Measurements from ENCODE around the gene PIP4K2A.
"Not testable (repeated sequence)": the region's sequence is repeated elsewhere in the genome, so short reads cannot be mapped to it uniquely, and the experiment has no call there.

PIP4K2A gene

DNA sequence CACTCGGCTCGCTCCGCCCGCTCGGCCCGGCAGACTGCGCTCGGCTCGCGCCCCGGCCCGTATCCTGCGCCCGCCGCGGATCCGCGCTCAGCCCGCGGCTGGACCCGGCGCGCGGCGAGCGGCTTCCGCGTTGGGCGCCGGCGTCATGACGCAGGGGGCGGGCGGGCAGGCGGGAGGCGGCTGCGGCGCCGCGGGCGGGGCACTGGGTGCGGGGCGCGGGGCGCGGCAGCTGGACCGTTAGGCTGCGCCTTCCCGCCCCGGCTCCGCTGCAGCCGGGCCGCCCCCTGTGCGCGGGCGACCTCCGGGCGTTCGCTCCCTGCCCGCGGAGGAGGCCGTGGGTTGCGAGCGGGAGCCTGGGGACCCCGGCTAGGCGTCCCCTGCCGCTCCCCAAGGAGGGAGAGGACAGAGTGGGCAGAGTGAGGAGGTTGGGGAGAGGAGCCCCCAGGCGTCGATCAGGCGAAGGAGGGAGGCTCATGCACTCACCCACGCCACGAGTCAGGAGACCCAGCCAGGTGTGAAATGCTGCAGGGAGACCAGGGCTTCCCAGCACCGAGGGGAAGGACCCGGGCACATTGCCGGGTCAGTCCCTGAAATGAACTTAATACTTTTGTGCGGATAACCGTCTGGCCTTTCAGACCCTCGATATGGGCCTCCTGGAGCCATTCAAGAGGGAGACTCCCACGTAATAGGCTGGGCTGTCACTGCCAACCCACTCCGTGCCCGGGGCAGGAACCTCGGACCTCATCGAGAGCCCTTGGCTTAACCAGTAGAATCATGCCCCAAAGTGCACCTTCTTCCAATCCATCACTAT, at the start of gene PIP4K2A:
TSS of gene PIP4K2A (minus strand) at position 100 of the 811 bp plus-strand sequence. CDS start 252 bp downstream, outside the sequence.
- DNase-seq, result peak; percentile 84

- no peak for DNase-seq
Observed at GRCh38 chr10:22761569-22762220, 47.3 kb upstream of the PIP4K2A start.

- DNase-seq, result no peak
Observed at GRCh38 chr10:22760025-22760424, 45.6 kb upstream of the PIP4K2A start.

DNA sequence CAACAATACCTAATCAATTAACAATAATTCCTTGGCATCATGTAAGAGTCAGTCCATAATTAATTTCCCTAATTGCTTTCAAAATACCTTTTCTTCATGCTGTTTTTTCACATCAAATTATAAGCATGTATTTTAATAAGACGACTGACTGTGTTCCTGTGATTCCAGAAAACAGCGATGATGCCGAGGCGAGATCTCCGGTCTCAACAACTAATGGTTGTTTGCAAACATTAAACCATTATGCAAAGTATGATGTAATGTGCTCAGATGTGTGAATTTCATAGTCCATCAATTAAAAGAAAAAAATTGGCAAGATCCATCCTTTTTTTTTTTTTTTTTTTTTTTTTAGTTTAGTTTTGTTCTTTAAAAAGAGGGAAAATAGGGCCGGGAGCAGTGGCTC, 44.5 kb upstream of the PIP4K2A start:
- no peak for DNase-seq

- DNase-seq, result no peak
Observed at GRCh38 chr10:22754296-22754695, 39.9 kb upstream of the PIP4K2A start.

- DNase-seq, result no peak
Observed at GRCh38 chr10:22753786-22754185, 39.4 kb upstream of the PIP4K2A start.

GRCh38 chr10:22752272-22752889, 38.0 kb upstream of the PIP4K2A start:
- no peak for DNase-seq

DNA sequence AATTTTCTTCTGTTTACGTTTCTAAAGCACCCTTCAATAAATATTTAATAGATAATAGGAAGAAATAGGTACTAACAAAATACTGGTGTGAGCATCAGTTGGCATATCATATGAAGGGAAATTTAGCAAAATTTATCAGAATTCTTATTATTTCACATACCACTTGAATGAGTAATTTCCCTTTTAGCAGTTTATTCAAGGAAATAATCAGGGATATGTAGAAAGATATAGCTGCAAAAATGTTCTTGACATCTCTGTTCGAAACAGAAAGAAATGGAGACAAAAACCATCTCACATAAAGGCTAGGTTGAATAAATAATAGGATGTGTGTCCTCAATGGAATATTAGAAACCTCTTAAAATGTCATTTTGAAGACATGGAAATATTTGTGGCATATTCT, 35.8 kb upstream of the PIP4K2A start:
- no peak for DNase-seq

- not testable (repeated sequence) for DNase-seq
Observed at GRCh38 chr10:22744858-22745257, 30.5 kb upstream of the PIP4K2A start.

- no peak for DNase-seq
Observed at GRCh38 chr10:22742678-22743077, 28.3 kb upstream of the PIP4K2A start.

DNA sequence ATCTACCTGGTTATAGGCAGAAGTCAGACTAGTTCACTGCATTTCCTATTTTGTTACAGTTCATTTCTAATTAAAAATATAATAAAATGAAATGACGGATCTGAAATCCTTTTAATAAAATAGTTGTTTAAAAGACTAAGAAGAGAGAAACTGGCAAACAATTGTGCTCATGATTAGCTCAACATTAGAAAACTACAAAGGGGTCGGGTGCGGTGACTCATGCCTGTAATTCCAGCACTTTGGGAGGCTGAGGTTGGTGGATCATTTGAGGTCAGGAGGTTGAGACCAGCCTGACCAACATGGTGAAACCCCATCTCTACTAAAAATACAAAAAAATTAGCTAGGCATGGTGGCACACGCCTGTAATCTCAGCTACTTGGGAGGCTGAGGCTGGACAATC, 27.3 kb upstream of the PIP4K2A start:
- not testable (repeated sequence) for DNase-seq

DNA sequence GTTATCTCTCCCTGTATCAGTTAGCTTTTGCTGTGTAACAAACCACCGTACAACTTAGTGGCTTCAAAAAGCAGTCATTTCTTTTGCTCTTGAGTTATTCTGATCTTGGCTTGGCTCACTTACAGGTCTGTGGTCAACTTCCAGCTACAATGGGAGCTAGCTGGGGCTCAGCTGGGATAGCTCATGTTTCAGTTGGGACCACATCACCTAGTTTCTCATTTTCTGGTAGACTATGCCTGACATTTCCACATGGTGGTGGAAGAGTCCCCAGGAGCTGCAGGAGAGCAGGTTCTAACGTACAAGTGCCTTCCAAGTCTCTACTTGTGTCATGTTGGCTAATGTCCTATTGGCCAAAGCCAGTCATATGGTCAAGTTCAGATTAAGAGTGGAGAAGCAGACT, 25.8 kb upstream of the PIP4K2A start:
- DNase-seq, result no peak

DNA sequence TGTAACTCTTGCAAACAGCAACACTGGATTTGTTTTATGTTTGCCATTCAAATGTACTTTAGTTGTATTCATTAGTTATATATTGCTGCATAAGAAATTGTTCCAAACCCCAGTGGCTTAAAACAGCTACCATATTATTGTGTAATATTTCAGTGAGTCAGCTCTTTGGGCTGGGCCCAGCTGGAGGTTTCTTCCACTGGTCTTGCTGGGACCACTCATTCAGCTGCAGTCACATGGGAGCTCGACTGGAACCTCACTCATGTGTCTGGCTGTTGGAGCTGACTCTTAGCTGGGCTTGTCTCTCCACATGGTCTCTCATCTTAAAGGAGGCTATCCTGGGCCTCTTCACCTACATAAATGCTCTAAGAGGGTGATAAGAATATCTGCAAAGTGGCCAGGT, 23.2 kb upstream of the PIP4K2A start:
- DNase-seq, result no peak

DNA sequence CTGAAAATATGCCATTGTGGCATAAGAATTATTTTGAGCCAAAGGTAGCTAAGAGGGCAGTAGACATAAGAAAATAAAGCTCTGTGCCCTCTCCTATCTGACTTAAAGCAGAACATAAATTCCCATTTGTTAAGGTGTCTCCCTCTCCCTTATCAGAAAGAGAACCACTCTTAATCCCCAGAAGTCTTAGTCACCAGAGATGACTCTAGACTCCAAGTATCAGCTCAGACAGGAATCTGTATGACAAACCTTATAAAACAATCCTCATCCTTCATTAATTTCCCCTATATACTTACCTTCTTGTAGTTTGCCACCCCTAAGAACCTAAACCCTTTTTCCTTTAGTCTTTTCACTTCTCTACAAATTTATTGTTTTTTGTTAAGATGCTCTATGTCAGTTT, 21.8 kb upstream of the PIP4K2A start:
- DNase-seq, result no peak

- no peak for DNase-seq
Observed at GRCh38 chr10:22733992-22734391, 19.6 kb upstream of the PIP4K2A start.

- no peak for DNase-seq
Observed at GRCh38 chr10:22727663-22728062, 13.3 kb upstream of the PIP4K2A start.

GRCh38 chr10:22727112-22727511, 12.7 kb upstream of the PIP4K2A start:
- DNase-seq, result no peak

DNA sequence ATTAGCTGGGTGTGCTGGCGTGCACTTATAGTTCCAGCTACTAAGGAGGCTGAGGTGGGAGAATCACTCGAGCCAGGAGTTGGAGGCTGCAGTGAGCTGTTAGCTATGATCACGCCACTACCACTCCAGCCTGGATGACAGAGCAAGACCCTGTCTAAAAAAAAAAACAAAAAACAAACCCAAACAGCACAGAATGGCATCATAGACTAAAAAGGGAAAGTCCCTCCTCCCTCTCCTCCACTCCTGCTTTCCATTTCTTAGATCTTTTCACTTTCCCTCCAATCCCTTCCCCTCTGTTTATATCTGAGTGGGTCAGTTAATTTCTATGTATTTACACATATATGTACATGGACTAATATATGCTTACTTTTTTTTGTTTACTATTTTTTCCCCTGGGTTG, 10.4 kb upstream of the PIP4K2A start:
- DNase-seq, result no peak

DNA sequence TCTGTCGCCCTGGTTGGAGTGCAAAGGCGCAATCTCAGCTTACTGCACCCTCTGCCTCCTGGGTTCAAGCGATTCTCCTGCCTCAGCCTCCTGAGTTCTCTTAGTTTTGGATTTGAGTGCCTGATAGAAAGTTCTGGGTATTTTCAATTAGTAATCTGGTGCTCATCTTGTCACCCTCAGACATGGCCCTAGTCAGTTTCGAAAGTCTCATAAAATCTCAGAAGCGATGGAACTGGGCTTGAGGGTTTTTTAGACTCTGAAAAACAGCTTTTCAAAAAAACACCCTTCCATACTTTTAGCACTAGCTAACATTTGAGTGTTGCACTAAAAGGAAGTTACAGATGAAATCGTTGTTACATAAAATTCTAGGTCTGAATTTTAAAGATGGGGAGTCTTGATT, 9.4 kb upstream of the PIP4K2A start:
- no peak for DNase-seq

DNA sequence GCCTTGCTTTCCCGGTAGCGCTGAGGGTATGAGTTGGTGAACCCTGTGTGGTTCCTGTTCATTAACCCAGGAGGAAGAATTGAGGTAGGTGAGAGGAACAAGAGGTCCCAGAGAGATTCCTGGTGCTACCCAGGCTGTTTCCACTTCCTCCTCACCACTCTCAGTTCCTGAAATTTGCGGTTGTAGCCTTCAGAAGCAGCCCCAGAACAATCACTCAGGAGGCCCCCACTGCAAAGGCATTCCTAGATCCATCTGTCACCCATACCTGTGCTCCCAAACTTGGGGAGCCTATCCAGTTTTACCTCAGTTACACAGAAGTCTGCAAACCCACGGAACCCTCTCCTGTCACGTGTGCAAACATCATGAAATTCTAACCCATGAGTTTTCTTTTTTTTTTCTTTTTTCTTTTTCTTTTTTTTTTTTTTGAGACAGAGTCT, 9.0 kb upstream of the PIP4K2A start:
- no peak for DNase-seq

GRCh38 chr10:22722626-22723169, 8.3 kb upstream of the PIP4K2A start:
- DNase-seq, result no peak

DNA sequence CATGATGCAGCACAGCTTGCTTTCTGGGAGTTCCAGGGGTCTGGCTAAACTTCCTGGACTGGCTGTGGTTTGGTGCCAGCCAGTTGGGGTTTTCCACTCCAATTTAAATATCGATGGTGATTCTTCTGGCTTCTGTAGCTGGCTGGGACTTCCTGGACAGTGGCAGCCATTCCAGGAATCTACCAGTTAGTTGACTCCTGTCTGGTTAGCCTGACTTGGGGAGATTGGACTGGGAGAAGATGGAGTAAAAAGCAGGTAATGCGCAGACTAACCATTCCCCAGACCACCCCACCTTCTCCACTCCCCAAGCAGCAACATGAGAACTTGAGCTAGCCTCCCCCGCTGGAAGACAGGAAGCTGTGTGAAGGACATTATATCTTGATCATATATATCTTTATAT, 6.3 kb upstream of the PIP4K2A start:
- DNase-seq, result no peak

DNA sequence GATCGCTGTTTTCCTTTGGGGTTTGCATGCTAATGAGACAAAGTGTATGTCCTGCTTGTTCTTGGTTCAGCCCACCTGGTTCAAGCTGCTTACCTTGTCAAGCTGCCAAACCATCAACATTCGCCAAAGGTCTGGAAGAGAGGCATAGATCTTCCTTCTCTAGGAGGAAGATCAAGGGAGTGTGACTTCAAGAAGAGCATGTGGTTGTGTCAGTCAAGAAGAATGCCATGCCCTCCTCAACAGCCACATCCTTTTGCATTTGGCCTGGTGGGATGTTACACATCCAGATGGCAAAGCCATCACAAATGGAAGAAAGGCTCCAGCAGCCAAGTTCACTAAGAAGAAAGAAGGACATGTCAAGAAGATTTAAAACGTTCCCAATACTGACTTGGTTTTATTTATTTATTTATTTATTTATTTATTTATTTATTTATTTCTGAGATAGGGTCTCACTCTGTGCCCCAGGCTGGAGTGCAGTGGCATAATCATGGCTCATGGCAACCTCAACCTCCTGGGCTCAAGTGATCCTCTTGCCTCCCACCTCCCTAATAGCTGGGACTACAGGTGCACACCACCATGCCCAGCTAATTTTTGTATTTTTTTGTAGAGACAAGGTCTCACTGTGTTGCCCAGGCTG, 5.1 kb upstream of the PIP4K2A start:
- no peak for DNase-seq

Data from CD4-positive, alpha-beta T cell treated with Interleukin-6 for 4 hours (primary cell).